Endothelial cell of umbilical vein (primary cell): ENCODE data around the gene USP6NL. TPM values are rescaled to one million over a fixed set of nuclear protein-coding genes. Genes with fewer than 3 reads are reported as not detected.

Source experiments
- BruUV-seq: library from RNA; stranded (reverse); fragments of 400-500 nt; replicated peaks from 2 replicates; lab custom pipeline; 2021; lab: Mats Ljungman, UMichigan
- CTCF ChIA-PET: fragments of 300-600, 350-600 bp; sonication (Branson Sonifier 250); formaldehyde crosslinking; loops from one replicate; lab custom pipeline; 2021; ENCODE audit warnings: antibody characterized with exemption, inconsistent platforms; lab: Charles Lee
- POLR2A ChIA-PET: fragments of 300-600, 350-600 bp; sonication (Branson Sonifier 250); formaldehyde crosslinking; loops from one replicate; lab custom pipeline; 2021; ENCODE audit warnings: antibody characterized with exemption, inconsistent platforms; lab: Charles Lee
- DNase-seq: peaks from one replicate; pipeline ENCODE4 v3.0.0-alpha.2; 2011; ENCODE audit warnings: low read depth, low spot score
- FAIRE-seq: peaks from 2 replicates; lab custom pipeline; 2011; peaks lifted over from hg19 to GRCh38; lab: Jason Lieb, UNC
- H2AFZ ChIP-seq: 2 replicates; pipeline ENCODE4 v1.6.0; 2012; ENCODE audit warnings: low read depth, low read length, control low read depth, inconsistent platforms
- H3K27ac ChIP-seq: 2 replicates; pipeline ENCODE4 v1.5.1; 2011; ENCODE audit warnings: low read depth, mild to moderate bottlenecking, control low read depth, low read length, moderate library complexity; ENCODE audit not compliant: insufficient read depth
- H3K27me3 ChIP-seq, 2 experiments: 2 replicates each; pipeline versions ENCODE4 v1.6.0 to v1.6.1; 2011; ENCODE audit warnings: low read length in 2 of 2, mixed read lengths in 1 of 2; ENCODE audit not compliant: control insufficient read depth in 2 of 2, insufficient read depth in 2 of 2
- H3K36me3 ChIP-seq, 2 experiments: 2 replicates in 1 of 2; 3 replicates in 1 of 2; pipeline ENCODE4 v1.5.1; 2011; ENCODE audit warnings: low read length in 2 of 2, mild to moderate bottlenecking in 1 of 2, moderate library complexity in 1 of 2; ENCODE audit not compliant: control insufficient read depth in 2 of 2, insufficient read depth in 2 of 2; ENCODE audit errors: extremely low read depth in 1 of 2
- H3K4me1 ChIP-seq: 3 replicates; pipeline ENCODE4 v1.5.1; 2011; ENCODE audit warnings: mild to moderate bottlenecking, low read length; ENCODE audit not compliant: control insufficient read depth, insufficient read depth; ENCODE audit errors: extremely low read depth
- H3K4me2 ChIP-seq: 2 replicates; pipeline ENCODE4 v1.6.1; 2011; ENCODE audit warnings: low read length, control low read depth, mixed read lengths; ENCODE audit not compliant: insufficient read depth
- H3K4me3 ChIP-seq, 3 experiments: fragments of 200-600 bp in 1 of 3; sonication (generic), shearing (Covaris generic) in 1 of 3; replicated peaks in 1 of 3; 2 replicates each; pipeline ENCODE4 v1.5.1; 2011 to 2016; ENCODE audit warnings: control low read depth in 3 of 3, low read length in 3 of 3, mild to moderate bottlenecking in 2 of 3, inconsistent platforms in 1 of 3, low read depth in 1 of 3, moderate library complexity in 1 of 3; ENCODE audit not compliant: insufficient read depth in 1 of 3
- H3K79me2 ChIP-seq: 2 replicates; pipeline ENCODE4 v1.6.0; 2012; ENCODE audit warnings: low read length, inconsistent platforms; ENCODE audit not compliant: control insufficient read depth, insufficient read depth
- H3K9ac ChIP-seq: replicated peaks from 2 replicates; pipeline ENCODE3; 2011; ENCODE audit warnings: low read length, control low read depth; ENCODE audit not compliant: insufficient read depth; ENCODE audit errors: extremely low read depth
- H3K9me1 ChIP-seq: replicated peaks from 3 replicates; pipeline ENCODE4 v1.6.0; 2011; ENCODE audit warnings: mild to moderate bottlenecking, low read length; ENCODE audit not compliant: control insufficient read depth, insufficient read depth; ENCODE audit errors: extremely low read depth
- H3K9me3 ChIP-seq: replicated peaks from 2 replicates; pipeline ENCODE4 v1.5.1; 2012; ENCODE audit warnings: low read length, inconsistent platforms; ENCODE audit not compliant: control insufficient read depth, insufficient read depth
- H4K20me1 ChIP-seq: replicated peaks from 2 replicates; pipeline ENCODE3; 2011; ENCODE audit warnings: mild to moderate bottlenecking, low read length; ENCODE audit not compliant: control insufficient read depth, insufficient read depth; ENCODE audit errors: extremely low read depth
- EZH2 ChIP-seq: IDR thresholded peaks from 2 replicates; pipeline ENCODE4 v1.6.1; 2012; ENCODE audit warnings: borderline replicate concordance, low read depth, mild to moderate bottlenecking, moderate library complexity, low read length, inconsistent platforms; ENCODE audit not compliant: severe bottlenecking
- FOS ChIP-seq: IDR thresholded peaks from 2 replicates; pipeline ENCODE4 v1.6.1; 2011; ENCODE audit warnings: mild to moderate bottlenecking, low read length, moderate library complexity, borderline replicate concordance; ENCODE audit not compliant: insufficient read depth
- GATA2 ChIP-seq: IDR thresholded peaks from 2 replicates; pipeline ENCODE4 v1.7.0; 2011; ENCODE audit warnings: low read depth, mild to moderate bottlenecking, moderate library complexity, mixed read lengths, low read length; ENCODE audit not compliant: insufficient read length, insufficient read depth
- JUN ChIP-seq: IDR thresholded peaks from 2 replicates; pipeline ENCODE4 v1.6.1; 2011; ENCODE audit warnings: borderline replicate concordance, low read depth; ENCODE audit not compliant: insufficient read length, insufficient read depth
- MYC ChIP-seq: IDR thresholded peaks from one replicate; pipeline ENCODE4 v1.6.1; 2011; ENCODE audit warnings: mild to moderate bottlenecking, low read depth, low read length
- POLR2A ChIP-seq: IDR thresholded peaks from 2 replicates; pipeline ENCODE4 v1.6.1; 2012; ENCODE audit warnings: low read depth, mild to moderate bottlenecking, control low read depth, low read length
- POLR2AphosphoS5 ChIP-seq: IDR thresholded peaks from 2 replicates; pipeline ENCODE4 v1.6.1; 2012; ENCODE audit warnings: low read depth, mild to moderate bottlenecking, control low read depth, low read length, moderate library complexity; ENCODE audit not compliant: insufficient read depth
- dilution Hi-C: fragments of 300-500 bp; cut with MboI; formaldehyde crosslinking; loops from one replicate; pipeline ENCODE4 v1.15.0; 2019; ENCODE audit warnings: low sequenced_read_pairs; ENCODE audit not compliant: extremely low pct_ligation_motif_present
- intact Hi-C: fragments of 100-400 bp; cut with micrococcal nuclease; formaldehyde crosslinking; loops from one replicate; pipeline ENCODE4 v1.10.0; 2022
- polyA plus RNA-seq, 4 experiments: library from polyadenylated mRNA; depleted of rRNA in 3 of 4; stranded (reverse) in 3 of 4; unstranded in 1 of 4; fragments of >200 nt; gene quantifications; 2 replicates each; pipeline versions ENCODE4 v1.2.1 to v1.2.3, GENCODE V29; 2011 to 2012; ENCODE audit warnings: missing spikeins in 1 of 4
- total RNA-seq: library from RNA; stranded (reverse); gene quantifications from 2 replicates; pipeline ENCODE4 v1.2.3, GENCODE V29; 2021
- TF ChIP-seq, protein P1 (sequence below): IDR thresholded peaks from 2 replicates; pipeline ENCODE4 v1.6.1; 2011; ENCODE audit not compliant: insufficient read depth, insufficient read length
- TF ChIP-seq, protein P2 (sequence below), 2 donors: IDR thresholded peaks; 1 replicate in 1 of 2; 2 replicates in 1 of 2; pipeline ENCODE4 v1.5.1; 2011; ENCODE audit warnings: low read length in 2 of 2, mild to moderate bottlenecking in 2 of 2, moderate library complexity in 2 of 2, control low read depth in 1 of 2, inconsistent platforms in 1 of 2, low read depth in 1 of 2; ENCODE audit not compliant: insufficient read depth in 1 of 2; ENCODE audit errors: extremely low read depth in 1 of 2

Gene USP6NL
- total and polyA plus RNA-seq, 2 donors (not counting 3 experiments of a cell fraction or from before 2014, with no cell fraction given): 13.5 to 29.2 TPM

DNA sequence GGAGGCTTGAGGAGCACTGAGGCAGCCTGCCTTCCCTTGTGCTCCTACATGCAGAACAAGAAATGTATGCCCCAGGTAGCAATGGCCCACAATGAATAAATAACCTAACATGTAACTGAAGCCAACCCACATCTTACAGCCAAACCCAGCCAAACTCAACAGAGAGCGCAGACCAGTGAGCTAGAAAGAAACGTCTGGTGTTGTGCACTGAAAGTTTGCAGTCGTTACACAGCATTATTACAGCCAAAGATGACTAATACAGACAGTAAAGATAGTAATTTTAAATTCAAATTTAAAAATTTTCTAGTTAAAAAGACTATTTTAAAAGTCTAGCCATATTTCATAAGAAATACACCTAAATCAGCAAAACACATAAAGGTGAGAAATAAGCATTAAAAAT, 11.2 kb downstream of the USP6NL start:
- BruUV-seq: no TSS peak
- Histone ChIP-seq H3K9me1 (peaks cover 5% of the 10 kb centered on the region), H3K4me2 (no peak overlapping the region), H3K9ac (no peak overlapping the region), H3K9me3 (no peaks in the 10 kb centered on the region), H3K27ac (no peak overlapping the region), H3K4me3 (no peak overlapping the region), H3K36me3 (no peaks in the 10 kb centered on the region), H2AFZ (no peak overlapping the region), H3K79me2 (peaks cover 65% of the 10 kb centered on the region), H3K4me1 (peaks cover 12% of the 10 kb centered on the region), H3K27me3 (no peaks in the 10 kb centered on the region), H4K20me1 (peaks cover 21% of the 10 kb centered on the region)
- no peak for TF ChIP-seq JUN
- no peak for TF ChIP-seq EZH2
- no peak for TF ChIP-seq POLR2AphosphoS5
- TF ChIP-seq POLR2A: no peak
- TF ChIP-seq, protein P1, sequence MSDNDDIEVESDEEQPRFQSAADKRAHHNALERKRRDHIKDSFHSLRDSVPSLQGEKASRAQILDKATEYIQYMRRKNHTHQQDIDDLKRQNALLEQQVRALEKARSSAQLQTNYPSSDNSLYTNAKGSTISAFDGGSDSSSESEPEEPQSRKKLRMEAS: no peak
- no peak for TF ChIP-seq GATA2
- TF ChIP-seq FOS: no peak
- TF ChIP-seq MYC: no peak
- TF ChIP-seq, protein P2, sequence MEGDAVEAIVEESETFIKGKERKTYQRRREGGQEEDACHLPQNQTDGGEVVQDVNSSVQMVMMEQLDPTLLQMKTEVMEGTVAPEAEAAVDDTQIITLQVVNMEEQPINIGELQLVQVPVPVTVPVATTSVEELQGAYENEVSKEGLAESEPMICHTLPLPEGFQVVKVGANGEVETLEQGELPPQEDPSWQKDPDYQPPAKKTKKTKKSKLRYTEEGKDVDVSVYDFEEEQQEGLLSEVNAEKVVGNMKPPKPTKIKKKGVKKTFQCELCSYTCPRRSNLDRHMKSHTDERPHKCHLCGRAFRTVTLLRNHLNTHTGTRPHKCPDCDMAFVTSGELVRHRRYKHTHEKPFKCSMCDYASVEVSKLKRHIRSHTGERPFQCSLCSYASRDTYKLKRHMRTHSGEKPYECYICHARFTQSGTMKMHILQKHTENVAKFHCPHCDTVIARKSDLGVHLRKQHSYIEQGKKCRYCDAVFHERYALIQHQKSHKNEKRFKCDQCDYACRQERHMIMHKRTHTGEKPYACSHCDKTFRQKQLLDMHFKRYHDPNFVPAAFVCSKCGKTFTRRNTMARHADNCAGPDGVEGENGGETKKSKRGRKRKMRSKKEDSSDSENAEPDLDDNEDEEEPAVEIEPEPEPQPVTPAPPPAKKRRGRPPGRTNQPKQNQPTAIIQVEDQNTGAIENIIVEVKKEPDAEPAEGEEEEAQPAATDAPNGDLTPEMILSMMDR (IDR thresholded peaks at IDR 0.05; ENCODE audit: extremely low read depth in 1 of 2, insufficient read depth in 1 of 2, low read depth in 1 of 2, low read length in 2 of 2): no peak
- dilution Hi-C loops: no loop called here
- FAIRE-seq (no peak), DNase-seq (no peak)
- intact Hi-C loops: no loop called here
- POLR2A ChIA-PET: no interaction called here
- CTCF ChIA-PET: no interaction called here
